GM12891 (cell line): ENCODE results near the gene ADAM17.

Experiments
- PAX5 ChIP-seq: IDR thresholded peaks from 2 replicates; pipeline ENCODE4 v1.6.1; 2011; ENCODE audit warnings: low read length, moderate library complexity, mild to moderate bottlenecking; ENCODE audit not compliant: insufficient read depth, severe bottlenecking
- POLR2A ChIP-seq: IDR thresholded peaks from 2 replicates; pipeline ENCODE4 v1.6.1; 2011; ENCODE audit warnings: low read depth, low read length, control low read depth
- TAF1 ChIP-seq: IDR thresholded peaks from 2 replicates; pipeline ENCODE4 v1.6.1; 2011; ENCODE audit warnings: low read depth, low read length, control low read depth

DNA sequence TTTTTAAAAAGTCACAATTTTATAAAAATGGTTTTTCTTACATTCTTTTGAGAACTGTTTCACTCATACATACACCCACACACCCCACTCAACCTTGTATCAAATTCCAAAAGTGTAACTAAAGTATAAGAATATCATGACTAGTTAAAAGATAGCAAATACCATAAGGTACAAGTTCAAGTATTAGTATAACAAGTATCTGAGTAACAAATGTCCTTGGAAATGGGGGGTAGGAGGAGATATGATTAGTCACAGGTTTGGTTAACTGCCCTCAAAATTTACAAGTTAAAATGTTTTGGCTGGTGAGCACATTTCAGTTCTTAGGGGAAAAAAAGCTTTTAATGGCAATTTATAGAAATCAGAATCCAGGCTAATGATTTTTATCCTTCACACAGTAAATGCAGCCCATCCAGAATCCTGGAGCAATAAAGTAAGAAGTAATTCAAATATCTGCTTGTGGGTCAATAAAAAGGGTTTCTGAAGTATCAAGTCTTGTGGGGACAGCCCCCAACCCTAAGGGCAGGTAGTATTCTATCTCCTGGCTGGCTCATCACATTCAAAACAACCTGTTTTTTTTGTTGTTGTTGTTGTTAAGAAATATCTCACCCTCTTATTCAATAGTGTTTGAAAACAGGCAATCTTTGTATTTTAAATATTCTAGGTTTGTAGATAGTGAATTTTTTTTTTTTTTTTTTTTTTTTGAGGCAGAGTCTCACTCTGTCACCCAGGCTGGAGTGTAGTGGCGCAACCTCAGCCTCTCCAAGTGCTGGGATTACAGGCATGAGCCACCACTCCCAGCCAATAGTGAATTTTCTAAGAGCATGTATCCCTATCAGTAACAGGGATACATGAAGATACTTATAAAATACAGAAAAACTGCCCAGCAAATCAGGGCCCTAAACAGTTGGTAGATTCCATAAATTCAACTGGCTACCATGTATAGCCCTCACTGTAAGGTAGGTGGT lies 66.8 kb downstream of the ADAM17 start:
- TF ChIP-seq TAF1 (no peak), PAX5 (no peak), POLR2A (no peak)
